ENCODE results near the gene TNFRSF13B. TPM values are rescaled to one million over a fixed set of nuclear protein-coding genes. Genes with fewer than 3 reads are reported as not detected.
A peak's percentile ranks its signal among the peaks of the same experiment; 100 is the strongest.

Gene TNFRSF13B
- total and polyA plus RNA-seq, 2 donors from 2014 or later = 1.4 TPM; not detected in 1

DNA sequence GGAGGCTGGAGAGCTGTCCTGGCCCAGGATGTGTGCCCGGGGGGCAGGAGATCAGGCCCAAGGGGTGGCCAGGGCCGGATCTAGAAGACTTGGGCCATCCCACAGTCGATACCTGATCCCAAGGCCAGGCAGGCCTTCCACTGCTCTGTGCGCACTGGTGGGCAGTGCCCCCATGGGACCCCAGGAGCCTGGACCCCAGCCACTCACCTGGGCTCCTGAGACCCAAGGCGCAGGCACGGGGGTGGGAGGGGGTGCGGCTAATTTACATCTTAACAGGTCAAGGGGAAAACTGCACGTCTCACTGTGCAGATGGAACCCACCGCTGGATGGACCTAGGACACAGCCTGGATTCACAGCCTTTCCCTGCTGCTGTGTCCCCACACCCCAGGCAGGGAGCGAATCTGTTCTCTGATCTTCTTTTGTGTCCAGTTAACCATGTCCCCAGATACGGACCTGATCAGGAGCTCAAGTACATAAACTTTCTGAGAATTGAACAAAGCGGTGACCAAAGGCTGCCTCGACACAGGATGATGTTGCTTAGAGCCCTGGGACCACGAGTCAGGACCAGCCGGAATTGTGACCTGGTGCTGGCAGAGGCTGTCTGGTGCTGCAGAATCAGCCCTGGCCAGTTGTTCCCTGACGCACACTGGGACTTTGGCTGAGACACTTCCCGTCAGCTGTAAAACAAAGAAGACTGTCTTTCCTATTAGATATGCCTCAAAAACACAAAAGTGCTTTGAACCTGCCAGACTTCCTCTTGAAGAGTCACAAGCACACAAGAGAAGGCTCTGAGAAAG, 60.6 kb downstream of the TNFRSF13B start:
- no peaks in the 10 kb centered on the region for H3K4me1 ChIP-seq (ENCODE audit: control insufficient read depth in 2 of 3, insufficient read depth in 2 of 3, low read depth in 1 of 3, low read length in 3 of 3)
- TF ChIP-seq, protein P1, sequence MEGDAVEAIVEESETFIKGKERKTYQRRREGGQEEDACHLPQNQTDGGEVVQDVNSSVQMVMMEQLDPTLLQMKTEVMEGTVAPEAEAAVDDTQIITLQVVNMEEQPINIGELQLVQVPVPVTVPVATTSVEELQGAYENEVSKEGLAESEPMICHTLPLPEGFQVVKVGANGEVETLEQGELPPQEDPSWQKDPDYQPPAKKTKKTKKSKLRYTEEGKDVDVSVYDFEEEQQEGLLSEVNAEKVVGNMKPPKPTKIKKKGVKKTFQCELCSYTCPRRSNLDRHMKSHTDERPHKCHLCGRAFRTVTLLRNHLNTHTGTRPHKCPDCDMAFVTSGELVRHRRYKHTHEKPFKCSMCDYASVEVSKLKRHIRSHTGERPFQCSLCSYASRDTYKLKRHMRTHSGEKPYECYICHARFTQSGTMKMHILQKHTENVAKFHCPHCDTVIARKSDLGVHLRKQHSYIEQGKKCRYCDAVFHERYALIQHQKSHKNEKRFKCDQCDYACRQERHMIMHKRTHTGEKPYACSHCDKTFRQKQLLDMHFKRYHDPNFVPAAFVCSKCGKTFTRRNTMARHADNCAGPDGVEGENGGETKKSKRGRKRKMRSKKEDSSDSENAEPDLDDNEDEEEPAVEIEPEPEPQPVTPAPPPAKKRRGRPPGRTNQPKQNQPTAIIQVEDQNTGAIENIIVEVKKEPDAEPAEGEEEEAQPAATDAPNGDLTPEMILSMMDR (IDR thresholded peaks at IDR 0.05; ENCODE audit: borderline replicate concordance, extremely low read depth, insufficient read depth) = no peak
- H3K9me3 ChIP-seq (ENCODE audit: control insufficient read depth in 2 of 3, insufficient read depth in 1 of 3, low read length in 3 of 3) = no peaks in the 10 kb centered on the region
- peak in 4 of 5 donors; percentile 10 to 47 (median 36) for DNase-seq
- no peak for FAIRE-seq
- H3K4me3 ChIP-seq (ENCODE audit: low read length in 3 of 3) = no peak overlapping the region
- intact Hi-C loops (cut with DNase I) = no loop called here
- no peaks in the 10 kb centered on the region for H3K27me3 ChIP-seq (ENCODE audit: control insufficient read depth, insufficient read depth, low read length)
- no peak overlapping the region for H3K27ac ChIP-seq (ENCODE audit: low read depth in 2 of 2, low read length in 2 of 2)
- no peak overlapping the region for H3K9ac ChIP-seq (ENCODE audit: low read length in 3 of 3)
- H3K36me3 ChIP-seq (ENCODE audit: control insufficient read depth in 2 of 3, insufficient read depth in 3 of 3, low read length in 3 of 3) = no peaks in the 10 kb centered on the region

DNA sequence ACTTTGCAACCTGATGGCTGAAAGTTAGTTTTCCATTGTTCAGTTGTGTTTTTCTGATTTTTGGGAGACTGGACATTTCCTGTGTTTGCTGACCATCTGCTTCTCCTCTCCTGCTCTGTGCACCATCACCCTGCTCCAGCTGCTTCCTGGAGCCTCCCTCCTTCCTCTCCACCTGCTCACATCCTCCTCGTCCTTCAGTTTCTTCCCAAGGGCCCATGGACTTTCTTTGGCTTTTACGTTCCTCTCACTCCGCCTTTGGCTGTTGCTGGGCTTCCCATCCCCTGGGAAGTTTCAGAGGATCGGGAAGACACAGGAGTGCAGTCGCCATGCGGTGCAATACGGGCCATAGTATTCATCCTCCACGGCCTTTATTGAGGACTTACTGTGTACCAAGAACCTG, 61.6 kb downstream of the TNFRSF13B start:
- no peak overlapping the region for H3K9ac ChIP-seq (ENCODE audit: low read length in 3 of 3)
- TF ChIP-seq, protein P1 (IDR thresholded peaks at IDR 0.05; ENCODE audit: borderline replicate concordance, extremely low read depth, insufficient read depth) = no peak
- no peak overlapping the region for H3K4me3 ChIP-seq (ENCODE audit: low read length in 3 of 3)
- DNase-seq = peak in 1 of 5 donors; percentile 1
- intact Hi-C loops (cut with DNase I) = no loop called here
- no peaks in the 10 kb centered on the region for H3K36me3 ChIP-seq (ENCODE audit: control insufficient read depth in 2 of 3, insufficient read depth in 3 of 3, low read length in 3 of 3)
- no peaks in the 10 kb centered on the region for H3K4me1 ChIP-seq (ENCODE audit: control insufficient read depth in 2 of 3, insufficient read depth in 2 of 3, low read depth in 1 of 3, low read length in 3 of 3)
- FAIRE-seq = no peak
- H3K9me3 ChIP-seq (ENCODE audit: control insufficient read depth in 2 of 3, insufficient read depth in 1 of 3, low read length in 3 of 3) = no peaks in the 10 kb centered on the region
- no peaks in the 10 kb centered on the region for H3K27me3 ChIP-seq (ENCODE audit: control insufficient read depth, insufficient read depth, low read length)
- no peak overlapping the region for H3K27ac ChIP-seq (ENCODE audit: low read depth in 2 of 2, low read length in 2 of 2)

DNA sequence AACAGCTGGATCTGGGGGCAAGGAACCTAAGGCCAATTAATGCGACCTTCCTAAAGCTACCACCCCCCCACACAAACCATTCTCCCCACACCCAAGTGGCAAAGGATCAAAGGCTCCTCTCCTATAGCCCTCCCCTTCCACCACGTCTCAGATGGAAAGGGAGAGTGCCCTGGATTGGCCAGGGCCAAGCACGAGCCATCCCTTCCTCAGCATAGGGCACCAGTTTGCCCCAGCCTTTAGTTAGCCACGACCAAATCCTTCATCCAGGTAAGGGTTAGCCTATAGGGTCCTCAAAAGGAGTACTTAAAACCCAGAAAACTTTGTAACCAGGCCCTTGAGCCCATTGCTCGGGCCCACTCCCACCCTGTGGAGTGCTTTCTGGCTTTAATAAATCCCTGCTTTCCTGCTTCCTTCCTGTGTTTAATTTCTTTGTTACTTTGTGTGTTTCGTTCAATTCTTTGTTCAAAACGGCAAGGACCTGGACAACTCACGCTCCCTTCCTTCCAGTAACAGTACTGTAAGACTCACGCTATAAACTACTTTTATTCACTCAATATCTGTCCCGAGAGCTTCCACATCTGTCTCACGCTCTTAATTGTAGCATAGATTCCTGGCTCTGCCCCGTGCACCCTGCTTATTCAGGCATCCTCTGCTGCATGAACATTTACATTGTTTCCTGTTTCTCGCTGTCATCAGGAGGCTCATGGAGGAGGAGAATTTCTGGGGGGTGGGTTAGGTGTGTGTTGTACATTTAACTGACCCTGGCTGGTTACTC, 62.3 kb downstream of the TNFRSF13B start:
- intact Hi-C loops (cut with DNase I) = no loop called here
- TF ChIP-seq, protein P1 (IDR thresholded peaks at IDR 0.05; ENCODE audit: borderline replicate concordance, extremely low read depth, insufficient read depth) = no peak
- peak in 2 of 5 donors; percentile 7 to 37 for DNase-seq

More for the DNA sequence above, 62.3 kb downstream of the TNFRSF13B start:
- Histone ChIP-seq H3K27me3 (ENCODE audit: control insufficient read depth, insufficient read depth, low read length) (no peaks in the 10 kb centered on the region), H3K27ac (ENCODE audit: low read depth in 2 of 2, low read length in 2 of 2) (no peak overlapping the region), H3K4me1 (ENCODE audit: control insufficient read depth in 2 of 3, insufficient read depth in 2 of 3, low read depth in 1 of 3, low read length in 3 of 3) (no peaks in the 10 kb centered on the region), H3K36me3 (ENCODE audit: control insufficient read depth in 2 of 3, insufficient read depth in 3 of 3, low read length in 3 of 3) (no peaks in the 10 kb centered on the region), H3K9ac (ENCODE audit: low read length in 3 of 3) (no peak overlapping the region), H3K9me3 (ENCODE audit: control insufficient read depth in 2 of 3, insufficient read depth in 1 of 3, low read length in 3 of 3) (no peaks in the 10 kb centered on the region), H3K4me3 (ENCODE audit: low read length in 3 of 3) (no peak overlapping the region)
- FAIRE-seq = no peak
